ENCODE results near the gene COL24A1.

Gene COL24A1

GRCh38 chr1:86195281-86195680, 38.7 kb upstream of the COL24A1 start:
- Histone ChIP-seq H3K9me3 (ENCODE audit: low read length) (no peaks in the 10 kb centered on the region), H4K20me1 (ENCODE audit: insufficient read depth, low read length) (no peaks in the 10 kb centered on the region), H3K4me1 (ENCODE audit: insufficient read depth, low read length, severe bottlenecking) (no peaks in the 10 kb centered on the region), H3K4me2 (ENCODE audit: low read length) (no peak overlapping the region), H3K9ac (ENCODE audit: low read length) (no peak overlapping the region), H3K4me3 (ENCODE audit: low read depth, low read length, poor library complexity, severe bottlenecking) (no peak overlapping the region), H3F3A (ENCODE audit: insufficient read depth, low read length) (no peaks in the 10 kb centered on the region), H3K36me3 (ENCODE audit: insufficient read depth, low read length) (no peaks in the 10 kb centered on the region), H3K27ac (ENCODE audit: low read depth, low read length, poor library complexity, severe bottlenecking) (no peak overlapping the region), H2AFZ (ENCODE audit: low read length) (no peak overlapping the region), H3K27me3 (ENCODE audit: insufficient read depth, low read length) (no peaks in the 10 kb centered on the region), H3K9me2 (ENCODE audit: low read depth, low read length) (no peaks in the 10 kb centered on the region), H3K79me2 (ENCODE audit: insufficient read depth, low read length) (no peaks in the 10 kb centered on the region)
- no peak for TF ChIP-seq CTCF (IDR thresholded peaks at IDR 0.05; ENCODE audit: low read length)
- TF ChIP-seq EZH2 (IDR thresholded peaks at IDR 0.05; ENCODE audit: borderline replicate concordance, low read length) = no peak

- no peaks in the 10 kb centered on the region for H4K20me1 ChIP-seq (ENCODE audit: insufficient read depth, low read length)
- H3K9me3 ChIP-seq (ENCODE audit: low read length) = no peaks in the 10 kb centered on the region
- H3K27ac ChIP-seq (ENCODE audit: low read depth, low read length, poor library complexity, severe bottlenecking) = no peak overlapping the region
- H3K9me2 ChIP-seq (ENCODE audit: low read depth, low read length) = no peaks in the 10 kb centered on the region
- H3K36me3 ChIP-seq (ENCODE audit: insufficient read depth, low read length) = no peaks in the 10 kb centered on the region
- no peaks in the 10 kb centered on the region for H3K27me3 ChIP-seq (ENCODE audit: insufficient read depth, low read length)
- no peak overlapping the region for H3K4me3 ChIP-seq (ENCODE audit: low read depth, low read length, poor library complexity, severe bottlenecking)
- no peak overlapping the region for H2AFZ ChIP-seq (ENCODE audit: low read length)
- TF ChIP-seq CTCF (IDR thresholded peaks at IDR 0.05; ENCODE audit: low read length) (no peak), EZH2 (IDR thresholded peaks at IDR 0.05; ENCODE audit: borderline replicate concordance, low read length) (no peak)
- H3K4me1 ChIP-seq (ENCODE audit: insufficient read depth, low read length, severe bottlenecking) = no peaks in the 10 kb centered on the region
- H3K79me2 ChIP-seq (ENCODE audit: insufficient read depth, low read length) = no peaks in the 10 kb centered on the region
- H3K9ac ChIP-seq (ENCODE audit: low read length) = no peak overlapping the region
- H3K4me2 ChIP-seq (ENCODE audit: low read length) = no peak overlapping the region
- no peaks in the 10 kb centered on the region for H3F3A ChIP-seq (ENCODE audit: insufficient read depth, low read length)
These were observed 38.0 kb upstream of the COL24A1 start for GRCh38 chr1:86194491-86195034.

- H3K36me3 ChIP-seq (ENCODE audit: insufficient read depth, low read length) = no peaks in the 10 kb centered on the region
- no peak overlapping the region for H3K27ac ChIP-seq (ENCODE audit: low read depth, low read length, poor library complexity, severe bottlenecking)
- no peaks in the 10 kb centered on the region for H3K27me3 ChIP-seq (ENCODE audit: insufficient read depth, low read length)
- no peaks in the 10 kb centered on the region for H3K9me3 ChIP-seq (ENCODE audit: low read length)
- H3K79me2 ChIP-seq (ENCODE audit: insufficient read depth, low read length) = no peaks in the 10 kb centered on the region
- TF ChIP-seq EZH2 (IDR thresholded peaks at IDR 0.05; ENCODE audit: borderline replicate concordance, low read length) (no peak), CTCF (IDR thresholded peaks at IDR 0.05; ENCODE audit: low read length) (no peak)
- H4K20me1 ChIP-seq (ENCODE audit: insufficient read depth, low read length) = no peaks in the 10 kb centered on the region
- no peaks in the 10 kb centered on the region for H3K4me1 ChIP-seq (ENCODE audit: insufficient read depth, low read length, severe bottlenecking)
- no peak overlapping the region for H2AFZ ChIP-seq (ENCODE audit: low read length)
- no peak overlapping the region for H3K4me2 ChIP-seq (ENCODE audit: low read length)
- H3K4me3 ChIP-seq (ENCODE audit: low read depth, low read length, poor library complexity, severe bottlenecking) = no peak overlapping the region
- H3K9me2 ChIP-seq (ENCODE audit: low read depth, low read length) = no peaks in the 10 kb centered on the region
- no peak overlapping the region for H3K9ac ChIP-seq (ENCODE audit: low read length)
- H3F3A ChIP-seq (ENCODE audit: insufficient read depth, low read length) = no peaks in the 10 kb centered on the region
These were observed 35.8 kb upstream of the COL24A1 start for GRCh38 chr1:86192417-86192816.

All from OCI-LY1 (cell line).